ENCODE results near the gene OR2T1.

OR2T1 gene

DNA sequence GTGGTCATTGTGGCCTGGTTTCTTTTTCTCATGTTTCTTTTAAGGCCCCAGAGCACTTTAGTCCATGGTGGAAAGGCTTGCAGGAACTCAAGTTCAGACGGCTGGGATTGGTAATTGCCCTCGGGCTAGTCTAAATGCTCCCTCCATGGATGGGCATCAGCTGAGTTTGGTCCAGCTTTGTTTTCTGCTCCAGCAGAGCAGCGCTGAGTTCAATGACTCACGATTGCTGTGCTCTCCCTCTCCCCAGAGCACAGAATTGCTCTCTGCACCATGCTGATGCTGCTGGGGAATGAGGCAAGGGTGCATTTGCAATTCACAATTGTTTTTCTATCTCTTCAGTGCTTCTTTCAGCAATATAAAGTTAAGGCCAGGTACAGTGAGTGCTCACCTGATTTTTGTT, 29.1 kb upstream of the OR2T1 start:
- no peak overlapping the region for H3K4me3 ChIP-seq (ENCODE audit: low read depth, low read length)
- in situ Hi-C loops (cut with HindIII; ENCODE audit: low pct_ligation_motif_present, low sequenced_read_pairs) = no loop called here
- TF ChIP-seq, protein P1, sequence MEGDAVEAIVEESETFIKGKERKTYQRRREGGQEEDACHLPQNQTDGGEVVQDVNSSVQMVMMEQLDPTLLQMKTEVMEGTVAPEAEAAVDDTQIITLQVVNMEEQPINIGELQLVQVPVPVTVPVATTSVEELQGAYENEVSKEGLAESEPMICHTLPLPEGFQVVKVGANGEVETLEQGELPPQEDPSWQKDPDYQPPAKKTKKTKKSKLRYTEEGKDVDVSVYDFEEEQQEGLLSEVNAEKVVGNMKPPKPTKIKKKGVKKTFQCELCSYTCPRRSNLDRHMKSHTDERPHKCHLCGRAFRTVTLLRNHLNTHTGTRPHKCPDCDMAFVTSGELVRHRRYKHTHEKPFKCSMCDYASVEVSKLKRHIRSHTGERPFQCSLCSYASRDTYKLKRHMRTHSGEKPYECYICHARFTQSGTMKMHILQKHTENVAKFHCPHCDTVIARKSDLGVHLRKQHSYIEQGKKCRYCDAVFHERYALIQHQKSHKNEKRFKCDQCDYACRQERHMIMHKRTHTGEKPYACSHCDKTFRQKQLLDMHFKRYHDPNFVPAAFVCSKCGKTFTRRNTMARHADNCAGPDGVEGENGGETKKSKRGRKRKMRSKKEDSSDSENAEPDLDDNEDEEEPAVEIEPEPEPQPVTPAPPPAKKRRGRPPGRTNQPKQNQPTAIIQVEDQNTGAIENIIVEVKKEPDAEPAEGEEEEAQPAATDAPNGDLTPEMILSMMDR (IDR thresholded peaks at IDR 0.05; ENCODE audit: low read depth, low read length, missing control alignments) = no peak
- DNase-seq = no peak
- no peak overlapping the region for H3K27ac ChIP-seq
- no peaks in the 10 kb centered on the region for H3K27me3 ChIP-seq (replicated peaks)
- no peaks in the 10 kb centered on the region for H3K36me3 ChIP-seq (replicated peaks)

DNA sequence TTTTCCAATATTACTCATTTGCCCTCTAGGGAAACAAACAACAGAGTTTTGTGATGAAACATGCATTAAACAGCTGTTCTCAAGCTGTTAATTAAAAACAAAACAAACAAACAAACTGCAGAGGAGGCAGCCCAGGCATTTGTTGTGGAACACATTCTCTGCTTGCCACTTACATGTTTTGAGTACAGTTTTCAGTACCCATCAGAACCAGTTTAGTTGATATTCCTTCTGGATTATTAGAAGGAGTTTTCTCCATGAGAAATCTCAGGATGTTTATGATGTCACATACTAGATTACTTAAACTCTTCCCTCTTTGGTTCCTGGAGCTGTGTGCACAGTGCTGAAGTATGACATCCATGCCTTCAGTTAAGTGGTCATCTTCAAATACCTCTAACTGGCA, 27.4 kb upstream of the OR2T1 start, which contains the start of gene OR2T6:
TSS of gene OR2T6 (plus strand) at position 301 of the 400 bp plus-strand sequence. CDS start 11,863 bp downstream, outside the sequence.
- TF ChIP-seq, protein P1 (IDR thresholded peaks at IDR 0.05; ENCODE audit: low read depth, low read length, missing control alignments) = no peak
- no peak for DNase-seq
- H3K4me3 ChIP-seq (ENCODE audit: low read depth, low read length) = no peak within 1 kb of the TSS
- no peaks in the 10 kb centered on the region for H3K27me3 ChIP-seq (replicated peaks)
- H3K36me3 ChIP-seq (replicated peaks) = no peaks in the 10 kb centered on the region
- H3K27ac ChIP-seq = no peak within 1 kb of the TSS
- in situ Hi-C loops (cut with HindIII; ENCODE audit: low pct_ligation_motif_present, low sequenced_read_pairs) = no loop called here

DNA sequence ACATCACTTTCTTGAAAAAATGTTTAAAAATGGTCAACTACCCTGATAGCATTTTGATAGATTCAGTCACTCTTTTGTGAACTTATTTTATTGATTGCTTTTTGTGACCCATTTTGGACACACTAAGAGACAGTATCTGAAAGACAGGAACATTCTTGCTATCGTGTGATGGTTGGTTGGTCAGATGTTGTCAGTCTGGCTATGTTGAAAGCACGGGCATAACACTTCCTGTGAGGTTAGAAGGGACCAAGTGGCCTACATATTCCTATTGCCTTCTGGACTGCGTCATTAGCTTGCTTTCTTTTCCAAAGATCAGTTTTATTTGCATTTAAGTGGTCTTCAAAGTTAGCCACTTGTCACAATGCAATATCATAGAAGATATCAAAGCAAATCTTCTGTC, 25.9 kb upstream of the OR2T1 start:
- TF ChIP-seq, protein P1 (IDR thresholded peaks at IDR 0.05; ENCODE audit: low read depth, low read length, missing control alignments) = no peak
- no peak for DNase-seq
- H3K36me3 ChIP-seq (replicated peaks) = no peaks in the 10 kb centered on the region
- H3K27me3 ChIP-seq (replicated peaks) = no peaks in the 10 kb centered on the region
- in situ Hi-C loops (cut with HindIII; ENCODE audit: low pct_ligation_motif_present, low sequenced_read_pairs) = no loop called here
- H3K4me3 ChIP-seq (ENCODE audit: low read depth, low read length) = no peak overlapping the region
- H3K27ac ChIP-seq = no peak overlapping the region

DNA sequence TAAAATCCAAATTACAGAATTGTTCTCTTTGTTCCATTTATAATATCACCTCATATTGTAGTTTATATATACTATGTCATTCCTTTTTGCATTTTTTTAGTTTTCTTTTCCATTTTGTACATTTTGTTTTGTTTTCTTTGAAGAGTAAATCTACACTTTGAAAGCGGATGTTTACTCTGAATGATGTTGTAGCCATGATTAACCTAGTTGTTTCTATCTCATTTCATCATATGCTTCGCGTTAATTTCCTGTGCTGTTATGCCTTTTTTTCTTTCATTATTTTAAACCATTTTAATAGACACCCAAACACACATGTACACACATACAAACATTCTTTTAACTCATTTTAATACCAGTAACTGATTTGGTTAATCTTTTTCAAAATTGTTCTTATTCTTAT, 22.0 kb upstream of the OR2T1 start:
- DNase-seq = no peak
- Histone ChIP-seq H3K4me3 (ENCODE audit: low read depth, low read length) (no peak overlapping the region), H3K36me3 (replicated peaks) (no peaks in the 10 kb centered on the region), H3K27me3 (replicated peaks) (no peaks in the 10 kb centered on the region), H3K27ac (no peak overlapping the region)
- TF ChIP-seq, protein P1 (IDR thresholded peaks at IDR 0.05; ENCODE audit: low read depth, low read length, missing control alignments) = no peak
- in situ Hi-C loops (cut with HindIII; ENCODE audit: low pct_ligation_motif_present, low sequenced_read_pairs) = no loop called here

DNA sequence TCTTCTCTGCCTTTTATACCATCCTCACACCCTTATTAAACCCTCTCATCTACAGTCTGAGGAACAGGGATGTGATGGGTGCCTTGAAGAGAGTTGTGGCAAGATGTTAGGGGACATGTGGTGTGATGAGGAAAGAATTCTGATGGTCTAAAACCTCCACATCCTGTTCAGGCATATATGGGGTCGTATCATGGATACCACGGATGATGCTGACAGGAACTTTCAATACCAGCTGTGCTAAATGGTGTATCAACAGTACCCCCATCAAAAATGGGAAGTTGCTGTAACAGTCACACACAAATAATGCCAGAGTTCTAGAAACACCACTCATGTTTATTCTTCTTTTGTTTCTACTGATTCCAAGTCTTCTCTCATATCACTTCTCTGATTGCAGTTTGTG, 14.4 kb upstream of the OR2T1 start:
- Histone ChIP-seq H3K27me3 (replicated peaks) (no peaks in the 10 kb centered on the region), H3K27ac (no peak overlapping the region), H3K36me3 (replicated peaks) (no peaks in the 10 kb centered on the region), H3K4me3 (ENCODE audit: low read depth, low read length) (no peak overlapping the region)
- in situ Hi-C loops (cut with HindIII; ENCODE audit: low pct_ligation_motif_present, low sequenced_read_pairs) = no loop called here
- TF ChIP-seq, protein P1 (IDR thresholded peaks at IDR 0.05; ENCODE audit: low read depth, low read length, missing control alignments) = no peak
- DNase-seq = no peak

DNA sequence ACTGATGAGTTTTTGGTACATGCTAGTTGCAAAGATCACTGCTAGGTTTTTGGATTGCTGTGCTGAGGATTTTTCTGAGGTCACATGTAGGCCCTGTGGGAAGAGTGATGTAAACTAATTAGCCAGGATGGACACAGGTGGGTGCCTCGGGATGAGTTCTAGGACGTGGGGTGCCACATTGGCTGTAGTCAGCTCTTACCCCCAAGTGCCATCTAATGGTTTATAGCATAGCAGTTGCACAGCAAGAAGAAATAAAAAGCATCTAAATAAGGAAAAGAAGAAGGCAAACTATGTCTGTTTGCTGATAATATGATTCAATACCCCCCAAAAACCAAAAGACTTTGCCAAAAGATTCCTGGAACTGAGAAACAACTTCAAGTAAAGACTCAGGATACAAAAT, 9.8 kb upstream of the OR2T1 start:
- H3K4me3 ChIP-seq (ENCODE audit: low read depth, low read length) = no peak overlapping the region
- TF ChIP-seq, protein P1 (IDR thresholded peaks at IDR 0.05; ENCODE audit: low read depth, low read length, missing control alignments) = no peak
- DNase-seq = no peak
- no peaks in the 10 kb centered on the region for H3K27me3 ChIP-seq (replicated peaks)
- no peaks in the 10 kb centered on the region for H3K36me3 ChIP-seq (replicated peaks)
- H3K27ac ChIP-seq = no peak overlapping the region
- in situ Hi-C loops (cut with HindIII; ENCODE audit: low pct_ligation_motif_present, low sequenced_read_pairs) = no loop called here
